ENCODE data around the gene P3H3.
A peak's percentile ranks its signal among the peaks of the same experiment; 100 is the strongest.

The P3H3 gene

DNA sequence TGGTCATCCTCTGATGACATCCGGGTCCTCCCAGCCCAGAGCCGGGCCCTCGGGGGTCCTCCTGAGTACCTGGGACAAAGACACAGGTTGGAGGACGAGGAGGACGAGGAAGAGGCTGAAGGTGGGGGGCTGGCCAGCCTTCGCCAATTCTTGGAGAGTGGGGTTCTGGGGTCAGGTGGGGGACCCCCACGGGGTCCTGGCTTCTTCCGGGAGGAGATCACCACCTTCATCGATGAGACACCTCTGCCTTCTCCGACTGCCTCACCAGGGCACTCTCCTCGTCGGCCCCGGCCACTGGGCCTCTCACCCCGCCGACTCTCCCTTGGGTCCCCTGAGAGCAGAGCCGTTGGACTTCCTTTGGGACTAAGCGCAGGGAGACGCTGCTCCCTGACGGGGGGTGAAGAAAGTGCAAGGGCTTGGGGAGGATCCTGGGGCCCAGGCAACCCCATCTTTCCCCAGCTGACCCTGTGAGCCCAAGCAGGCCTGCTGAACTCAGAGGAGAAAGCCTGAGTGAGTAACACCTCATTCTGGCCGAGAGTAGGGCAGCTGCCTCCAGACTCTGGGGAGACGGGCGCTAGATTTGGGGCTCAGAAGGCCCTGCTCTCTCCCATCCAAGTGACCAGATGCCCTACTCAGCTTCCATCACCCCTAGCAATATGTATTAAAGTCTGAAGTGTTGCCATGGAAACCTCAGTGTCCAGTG, 1.3 kb upstream of the P3H3 start:
- no peak for DNase-seq (ENCODE audit: low read depth)

DNA sequence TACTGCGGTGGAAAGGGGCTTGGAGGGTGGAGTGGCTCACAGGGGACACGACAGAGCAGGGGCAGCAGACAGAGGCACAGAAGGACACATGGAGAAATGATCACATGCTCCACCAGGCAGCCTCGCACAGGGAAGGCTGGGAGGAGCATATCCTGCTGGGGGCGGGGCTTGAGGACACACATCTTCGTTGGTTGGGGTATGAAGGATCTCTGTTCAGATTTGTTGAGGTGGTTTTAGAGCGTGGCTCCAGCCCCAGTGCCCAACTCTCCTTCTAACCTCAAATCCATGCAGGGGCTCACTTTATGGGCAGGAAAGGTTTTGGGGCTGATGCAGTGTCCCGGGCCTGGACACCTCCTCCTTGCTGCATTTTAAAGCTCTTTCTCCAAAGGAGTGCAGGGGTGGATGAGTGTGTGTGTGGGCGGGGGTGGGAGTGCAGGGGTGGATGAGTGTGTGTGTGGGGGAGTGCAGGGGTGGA, 733 bp upstream of the P3H3 start:
- peak; percentile 45 for DNase-seq (ENCODE audit: low read depth)

DNA sequence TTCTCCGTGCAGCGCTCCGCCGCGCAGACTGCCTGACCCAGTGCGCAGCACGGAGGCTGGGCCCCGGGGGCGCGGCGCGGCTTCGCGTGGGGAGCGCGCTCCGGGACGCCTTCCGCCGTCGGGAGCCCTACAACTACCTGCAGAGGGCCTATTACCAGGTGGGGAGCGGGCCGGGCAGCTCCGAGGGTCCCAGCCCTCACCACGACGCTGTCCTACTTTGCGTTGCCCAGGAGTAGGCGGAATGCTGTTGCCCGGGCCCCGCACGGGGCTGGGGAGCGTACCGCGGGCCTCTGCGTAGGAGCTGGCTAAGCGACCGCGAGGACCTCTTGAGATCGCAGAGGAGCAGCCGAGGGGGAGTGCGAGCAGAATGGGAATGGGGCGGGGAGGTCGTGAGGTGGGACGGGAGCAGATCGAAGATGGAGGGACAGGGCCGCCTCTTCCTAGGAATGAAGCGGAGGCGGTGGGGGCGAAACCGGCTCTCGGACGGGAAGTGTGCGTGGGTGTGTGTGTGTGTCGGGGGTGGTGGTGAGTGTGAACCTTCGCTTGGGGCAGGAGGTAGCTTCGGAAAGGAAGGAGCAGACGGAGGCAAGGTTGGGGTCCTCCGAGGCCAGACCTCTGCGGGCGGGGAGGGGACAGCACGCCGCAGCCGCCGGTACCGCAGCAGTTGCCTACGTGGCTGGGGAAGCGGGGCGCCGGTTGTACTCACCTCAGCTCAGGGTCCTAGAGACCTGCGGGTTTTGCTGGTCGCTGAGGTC, 751 bp downstream of the P3H3 start:
- DNase-seq (ENCODE audit: low read depth) = no peak

DNA sequence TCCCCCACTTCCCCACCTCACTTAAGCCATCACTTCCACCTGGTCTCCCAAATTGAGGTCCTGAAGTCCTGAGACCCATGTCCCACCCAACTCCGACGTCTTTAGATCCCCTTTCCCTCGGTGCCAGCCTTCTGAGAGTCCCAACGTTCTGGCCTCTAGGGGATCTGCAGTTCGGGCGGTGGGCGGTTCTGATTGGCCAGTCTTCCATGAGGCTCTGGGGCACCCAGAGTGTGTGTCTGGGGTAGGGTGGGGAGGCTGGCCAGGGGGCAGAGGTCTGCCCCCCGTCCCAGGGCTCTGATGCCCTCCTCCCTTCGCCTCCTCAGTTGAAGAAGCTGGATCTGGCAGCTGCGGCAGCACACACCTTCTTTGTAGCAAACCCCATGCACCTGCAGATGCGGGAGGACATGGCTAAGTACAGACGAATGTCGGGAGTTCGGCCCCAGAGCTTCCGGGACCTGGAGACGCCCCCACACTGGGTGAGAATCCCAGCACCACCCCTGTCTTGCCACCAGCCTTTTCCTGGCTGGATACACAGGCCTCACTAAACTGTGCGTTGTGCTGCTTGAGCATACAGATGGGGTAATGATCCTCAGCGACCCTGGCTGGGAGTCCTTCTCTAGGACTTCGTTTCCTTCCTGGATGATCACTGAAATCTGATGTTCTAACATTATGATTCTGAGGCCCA, 1.5 kb downstream of the P3H3 start:
- no peak for DNase-seq (ENCODE audit: low read depth)

DNA sequence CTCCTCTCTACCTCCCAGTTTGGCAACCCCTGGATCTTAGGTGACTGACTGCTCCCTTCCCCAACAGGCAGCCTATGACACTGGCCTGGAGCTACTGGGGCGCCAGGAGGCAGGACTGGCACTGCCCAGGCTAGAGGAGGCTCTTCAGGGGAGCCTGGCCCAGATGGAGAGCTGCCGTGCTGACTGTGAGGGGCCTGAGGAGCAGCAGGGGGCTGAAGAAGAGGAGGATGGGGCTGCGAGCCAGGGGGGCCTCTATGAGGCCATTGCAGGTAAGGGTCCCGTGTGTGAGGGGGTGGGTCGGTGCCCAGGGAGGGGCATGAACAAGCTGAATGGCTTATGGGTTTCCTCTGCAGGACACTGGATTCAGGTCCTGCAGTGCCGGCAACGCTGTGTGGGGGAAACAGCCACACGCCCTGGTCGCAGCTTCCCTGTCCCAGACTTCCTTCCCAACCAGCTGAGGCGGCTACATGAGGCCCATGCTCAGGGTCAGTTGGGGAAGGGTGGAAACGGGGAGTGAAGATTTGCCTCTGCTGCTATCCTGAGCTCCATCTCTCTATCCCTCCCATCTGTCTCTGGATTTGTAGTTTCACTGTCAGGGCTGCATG, 2.2 kb downstream of the P3H3 start:
- DNase-seq (ENCODE audit: low read depth) = no peak

DNA sequence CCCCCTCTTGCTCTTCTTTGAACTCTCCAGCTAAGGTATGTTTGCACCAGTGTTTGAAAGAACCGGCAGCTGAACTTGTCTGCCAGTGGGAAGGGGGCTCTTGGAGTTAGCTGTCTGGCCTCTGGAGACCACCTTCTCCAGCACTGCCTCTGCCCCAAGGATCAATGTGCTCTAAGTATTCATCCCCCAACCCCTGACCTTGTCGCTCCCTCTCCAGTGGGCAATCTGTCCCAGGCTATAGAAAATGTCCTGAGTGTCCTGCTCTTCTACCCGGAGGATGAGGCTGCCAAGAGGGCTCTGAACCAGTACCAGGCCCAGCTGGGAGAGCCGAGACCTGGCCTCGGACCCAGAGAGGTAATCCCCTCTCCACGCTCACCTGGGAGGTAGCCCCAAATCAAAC, 2.8 kb downstream of the P3H3 start:
- DNase-seq (ENCODE audit: low read depth) = no peak

DNA sequence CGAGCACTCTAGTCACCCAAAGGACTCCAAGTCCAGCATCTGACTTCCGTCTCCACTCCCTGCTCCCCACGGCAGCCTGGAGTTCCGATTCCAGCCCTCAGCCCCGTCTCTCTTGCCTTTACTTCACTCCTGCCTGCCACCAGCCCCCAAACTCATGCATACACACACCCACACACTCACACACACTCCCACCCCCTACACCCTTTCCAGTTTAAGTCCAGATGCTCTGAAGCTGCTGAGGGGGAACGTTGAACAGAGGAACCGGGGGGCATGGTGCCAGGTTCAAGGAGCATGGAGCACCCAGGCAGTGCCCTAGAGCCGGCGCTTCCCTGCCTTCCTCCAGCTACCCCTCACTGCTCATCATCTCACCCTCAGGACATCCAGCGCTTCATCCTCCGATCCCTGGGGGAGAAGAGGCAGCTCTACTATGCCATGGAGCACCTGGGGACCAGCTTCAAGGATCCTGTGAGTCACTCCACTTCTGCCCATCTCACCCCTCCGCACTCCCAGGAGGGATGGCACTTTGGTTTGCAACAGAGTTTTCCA, 3.3 kb downstream of the P3H3 start:
- DNase-seq (ENCODE audit: low read depth) = no peak

DNA sequence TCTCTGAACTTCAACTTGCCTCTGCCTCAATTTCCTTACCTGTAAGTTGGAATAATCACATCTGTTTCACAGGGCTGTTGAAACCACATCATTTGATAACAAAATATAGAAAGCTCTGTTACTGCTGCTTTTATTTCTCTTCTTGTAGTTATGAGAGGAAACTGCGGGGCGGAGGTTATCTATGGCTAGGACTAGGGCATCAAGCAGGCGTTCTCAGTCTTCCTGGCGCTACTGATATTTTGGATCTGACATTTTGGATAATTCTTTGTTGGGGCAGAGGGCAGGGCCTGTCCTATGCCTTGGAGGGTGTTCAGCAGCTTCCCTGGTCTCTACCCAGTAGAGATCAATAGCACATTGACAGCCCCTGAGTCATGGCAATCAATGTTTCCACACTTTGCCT, 3.9 kb downstream of the P3H3 start:
- no peak for DNase-seq (ENCODE audit: low read depth)

DNA sequence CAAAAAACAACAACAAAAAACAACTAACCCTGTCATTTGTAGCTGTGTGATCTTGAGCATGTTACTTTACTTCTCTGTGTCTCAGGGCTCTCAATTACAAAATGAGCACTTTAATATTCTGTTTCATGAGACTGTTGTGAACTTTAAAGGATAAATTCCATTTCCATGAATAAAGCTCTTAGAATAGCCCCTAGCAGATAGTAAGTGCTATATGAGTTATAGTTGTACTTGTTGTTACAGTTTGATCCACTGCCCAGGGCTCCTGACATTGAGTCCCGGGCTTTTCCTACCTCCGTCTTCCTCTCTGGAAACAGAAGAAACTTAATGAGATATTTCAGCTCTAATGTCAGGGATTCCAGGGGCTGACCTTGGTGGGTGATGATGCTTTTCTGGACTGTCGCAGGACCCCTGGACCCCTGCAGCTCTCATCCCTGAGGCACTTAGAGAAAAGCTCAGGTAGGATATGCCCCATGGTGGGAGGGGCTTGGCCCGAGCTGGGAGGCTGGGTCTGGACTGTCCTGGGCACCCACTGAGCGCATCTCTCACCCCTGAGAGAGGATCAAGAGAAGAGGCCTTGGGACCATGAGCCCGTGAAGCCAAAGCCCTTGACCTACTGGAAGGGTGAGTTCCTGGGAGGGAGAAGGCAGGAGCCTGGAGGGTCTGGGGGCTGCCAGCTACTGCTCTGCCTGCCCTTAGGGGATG, 5.1 kb downstream of the P3H3 start:
- DNase-seq (ENCODE audit: low read depth) = no peak

DNA sequence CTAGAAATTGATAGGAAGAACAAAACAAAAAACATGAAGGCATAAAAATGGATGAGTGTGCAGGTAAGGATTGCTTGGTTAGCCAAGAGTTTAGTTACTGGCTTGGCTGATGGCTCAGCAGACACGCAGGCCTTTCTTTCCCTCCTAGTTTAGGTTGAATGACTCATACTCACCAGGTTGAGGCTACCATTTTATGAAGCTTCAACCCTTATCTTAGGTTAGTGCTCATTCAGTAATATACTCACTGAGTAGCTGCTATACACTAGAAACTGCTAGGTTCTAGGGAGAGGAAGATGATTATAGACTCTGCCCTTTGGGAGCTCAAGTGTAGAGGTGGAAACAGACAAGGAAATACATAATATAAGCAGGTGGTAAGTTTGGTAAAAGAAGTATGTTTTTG, 6.0 kb downstream of the P3H3 start:
- DNase-seq (ENCODE audit: low read depth) = no peak

DNA sequence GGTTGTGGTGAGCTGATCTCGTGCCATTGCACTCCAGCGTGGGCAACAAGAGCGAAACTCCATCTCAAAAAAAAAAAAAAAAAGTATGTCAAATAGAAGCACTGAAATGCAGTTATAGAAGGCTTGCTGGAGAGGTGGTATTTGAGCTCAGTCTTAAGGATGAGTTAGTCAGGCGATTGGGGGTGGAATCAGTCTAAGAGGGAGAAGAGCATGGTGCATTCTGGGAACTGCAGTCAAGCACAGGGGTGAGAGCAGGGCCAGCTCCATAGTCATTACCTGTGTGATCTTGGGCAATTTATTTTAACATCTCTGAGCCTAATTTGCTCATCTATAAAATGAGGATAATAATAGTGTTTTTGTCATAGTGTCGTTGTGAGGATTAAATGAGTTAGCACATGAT, 6.7 kb downstream of the P3H3 start:
- no peak for DNase-seq (ENCODE audit: low read depth)

DNA sequence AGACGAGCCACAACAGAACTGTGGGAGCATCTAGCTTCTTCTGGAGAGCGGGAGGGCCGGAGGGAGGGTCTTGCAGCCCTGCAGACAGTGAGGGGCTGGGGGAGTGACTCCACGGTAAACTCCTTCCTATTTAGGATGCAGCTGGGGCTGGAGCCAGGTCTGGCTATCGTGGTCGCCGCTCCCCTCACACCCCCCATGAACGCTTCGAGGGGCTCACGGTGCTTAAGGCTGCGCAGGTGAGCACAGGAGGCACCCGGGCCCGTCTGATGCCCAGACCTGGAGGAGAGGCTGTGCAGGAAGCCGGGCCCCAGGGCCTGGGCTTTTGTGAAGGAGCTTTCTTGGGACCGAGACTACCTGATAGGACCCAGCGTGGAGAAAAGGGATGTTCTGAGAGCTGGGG, 8.6 kb downstream of the P3H3 start:
- no peak for DNase-seq (ENCODE audit: low read depth)

DNA sequence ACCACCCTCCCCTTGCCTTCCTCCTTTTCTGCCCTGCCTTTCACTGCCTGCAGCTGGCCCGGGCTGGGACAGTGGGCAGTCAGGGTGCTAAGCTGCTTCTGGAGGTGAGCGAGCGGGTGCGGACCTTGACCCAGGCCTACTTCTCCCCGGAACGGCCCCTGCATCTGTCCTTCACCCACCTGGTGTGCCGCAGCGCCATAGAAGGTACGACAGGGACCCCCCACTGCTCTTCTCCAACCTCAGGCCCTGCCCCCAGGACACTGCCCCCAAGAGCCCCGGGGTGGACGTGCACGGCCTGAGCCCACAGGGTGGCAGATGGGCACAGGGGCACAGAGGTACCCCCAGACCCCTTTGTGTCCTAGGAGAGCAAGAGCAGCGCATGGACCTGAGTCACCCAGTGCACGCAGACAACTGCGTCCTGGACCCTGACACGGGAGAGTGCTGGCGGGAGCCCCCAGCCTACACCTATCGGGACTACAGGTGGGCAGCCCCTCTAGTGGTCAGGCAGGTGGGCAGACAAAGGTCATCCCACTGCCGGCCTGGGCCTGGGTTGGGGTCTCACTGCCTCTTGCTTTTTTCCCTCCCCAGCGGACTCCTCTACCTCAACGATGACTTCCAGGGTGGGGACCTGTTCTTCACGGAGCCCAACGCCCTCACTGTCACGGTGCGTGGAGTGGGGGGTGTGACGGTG, 9.3 kb downstream of the P3H3 start:
- no peak for DNase-seq (ENCODE audit: low read depth)

DNA sequence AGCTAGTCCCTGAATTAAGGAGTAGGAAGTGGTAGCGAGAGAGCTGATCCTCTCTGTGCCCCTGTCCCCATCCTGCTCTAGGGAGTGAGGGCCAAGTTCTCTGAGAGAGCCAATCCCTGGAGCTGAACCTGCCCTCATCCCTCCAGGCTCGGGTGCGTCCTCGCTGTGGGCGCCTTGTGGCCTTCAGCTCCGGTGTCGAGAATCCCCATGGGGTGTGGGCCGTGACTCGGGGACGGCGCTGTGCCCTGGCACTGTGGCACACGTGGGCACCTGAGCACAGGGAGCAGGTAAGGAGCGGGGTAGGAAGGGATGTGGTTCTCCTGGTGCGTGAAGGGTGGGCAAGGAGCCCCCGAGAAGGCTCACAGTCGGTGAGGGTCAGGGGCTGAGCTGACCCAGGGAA, 10.6 kb downstream of the P3H3 start:
- no peak for DNase-seq (ENCODE audit: low read depth)

DNA sequence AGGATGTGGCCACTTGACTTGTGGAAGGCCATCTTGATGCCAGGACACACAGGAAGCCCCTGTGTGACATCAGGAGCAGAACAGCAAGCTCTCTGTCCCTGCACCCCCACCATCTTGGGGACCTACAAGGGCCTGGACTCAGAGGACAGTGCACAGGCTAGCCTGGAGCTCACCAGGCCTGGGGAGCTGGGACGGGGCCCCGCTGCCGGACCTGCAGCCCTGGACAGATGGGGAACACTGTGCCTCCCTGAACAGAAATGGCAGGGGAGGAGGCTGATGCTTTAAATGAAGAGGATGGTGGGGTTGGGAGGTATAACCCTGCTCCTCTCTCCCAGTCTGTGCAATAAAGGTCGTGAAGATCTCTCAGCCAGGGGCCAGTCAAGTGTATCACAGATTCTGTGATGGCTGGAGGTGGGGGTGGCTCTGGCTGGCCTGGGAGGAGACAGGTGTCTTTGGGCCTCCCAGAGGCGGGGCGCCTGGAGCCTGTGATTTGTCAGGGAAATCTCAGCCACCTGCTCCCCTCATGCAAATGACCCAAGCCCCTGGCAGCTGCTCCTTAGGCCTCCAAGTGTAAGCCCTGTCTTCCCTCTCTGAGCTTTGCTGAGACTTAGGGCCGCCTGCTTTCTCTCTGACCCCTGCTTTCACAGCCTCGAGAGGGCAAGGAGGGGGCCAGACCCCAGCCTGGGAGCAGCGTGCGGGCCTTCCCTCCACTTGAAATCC, 11.4 kb downstream of the P3H3 start:
- DNase-seq (ENCODE audit: low read depth) = no peak

DNA sequence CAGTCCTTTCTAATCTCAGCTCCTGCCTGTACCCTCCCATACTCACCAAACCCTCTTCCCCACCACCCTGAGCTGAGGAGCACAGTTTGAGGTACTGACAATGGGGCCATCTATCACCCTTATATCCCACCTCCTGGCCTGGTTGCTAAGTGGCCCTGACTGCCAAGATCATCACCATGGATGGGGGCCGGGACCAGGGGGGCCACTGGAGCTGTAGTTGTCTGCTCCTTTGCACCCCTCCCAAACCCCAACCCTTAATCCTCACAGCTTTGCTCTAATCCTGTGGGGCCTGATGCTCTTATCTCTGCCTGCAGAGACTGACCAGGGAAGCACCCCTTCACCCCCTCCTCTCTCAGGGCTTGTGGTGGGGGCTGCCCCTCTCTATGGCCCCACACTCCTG, 12.1 kb downstream of the P3H3 start:
- DNase-seq (ENCODE audit: low read depth) = no peak

DNA sequence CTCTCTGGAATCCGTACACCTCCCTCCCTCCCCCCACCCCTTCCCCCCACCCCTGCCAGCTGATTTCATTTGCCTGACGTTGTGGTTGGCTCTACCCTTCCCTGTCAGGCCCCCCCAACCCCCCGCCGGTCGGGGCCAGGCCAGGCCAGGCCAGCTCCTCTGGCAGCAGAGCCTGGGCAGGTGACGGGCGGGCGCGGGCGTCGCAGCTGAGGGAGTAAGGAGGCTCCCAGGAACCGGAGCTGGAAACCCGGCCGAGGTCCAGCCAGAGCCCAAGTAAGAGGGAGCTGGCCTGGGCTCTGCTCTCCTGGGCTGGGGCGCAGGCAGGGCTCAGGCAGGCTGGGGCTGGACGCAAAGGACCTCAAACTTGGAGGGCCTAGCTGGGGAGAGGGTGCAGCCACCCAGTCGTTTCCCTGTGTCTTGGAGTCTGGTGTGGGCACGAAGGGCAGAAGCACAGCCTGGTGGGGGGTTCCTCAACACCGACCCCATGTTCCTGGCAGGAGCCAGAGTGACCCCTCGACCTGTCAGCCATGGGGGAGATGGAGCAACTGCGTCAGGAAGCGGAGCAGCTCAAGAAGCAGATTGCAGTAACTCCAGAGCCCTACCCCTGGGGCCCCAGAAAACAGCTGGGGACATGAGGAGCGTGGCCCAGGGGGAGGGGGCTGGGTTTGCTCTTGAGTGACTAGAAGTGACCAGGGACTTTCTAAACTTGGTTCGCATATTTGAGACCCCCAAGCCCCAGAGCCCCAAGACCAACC, 12.7 kb downstream of the P3H3 start, which contains the start of gene GNB3:
Gene GNB3 (plus strand): TSS at position 165 of the 755 bp plus-strand sequence. CDS start 363 bp downstream, at position 528.
- no peak for DNase-seq (ENCODE audit: low read depth)

DNA sequence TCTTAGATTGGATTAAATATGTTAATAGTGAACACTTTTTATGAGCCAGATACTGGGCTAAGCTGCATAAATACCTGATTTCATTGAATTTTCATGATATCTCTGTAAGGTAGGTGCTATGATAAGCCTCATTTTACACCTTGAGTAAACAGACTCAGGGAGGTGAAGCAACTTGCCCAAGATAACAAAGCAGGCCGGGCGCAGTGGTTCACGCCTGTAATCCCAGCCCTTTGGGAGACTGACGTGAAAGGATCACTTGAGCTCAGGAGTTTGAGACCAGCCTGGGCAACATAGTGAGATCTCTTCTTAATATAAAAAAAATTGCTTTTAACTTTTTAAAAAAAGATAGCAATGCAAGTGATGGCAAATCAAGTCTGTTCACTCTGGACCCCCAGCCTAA, 13.9 kb downstream of the P3H3 start:
- no peak for DNase-seq (ENCODE audit: low read depth)

DNA sequence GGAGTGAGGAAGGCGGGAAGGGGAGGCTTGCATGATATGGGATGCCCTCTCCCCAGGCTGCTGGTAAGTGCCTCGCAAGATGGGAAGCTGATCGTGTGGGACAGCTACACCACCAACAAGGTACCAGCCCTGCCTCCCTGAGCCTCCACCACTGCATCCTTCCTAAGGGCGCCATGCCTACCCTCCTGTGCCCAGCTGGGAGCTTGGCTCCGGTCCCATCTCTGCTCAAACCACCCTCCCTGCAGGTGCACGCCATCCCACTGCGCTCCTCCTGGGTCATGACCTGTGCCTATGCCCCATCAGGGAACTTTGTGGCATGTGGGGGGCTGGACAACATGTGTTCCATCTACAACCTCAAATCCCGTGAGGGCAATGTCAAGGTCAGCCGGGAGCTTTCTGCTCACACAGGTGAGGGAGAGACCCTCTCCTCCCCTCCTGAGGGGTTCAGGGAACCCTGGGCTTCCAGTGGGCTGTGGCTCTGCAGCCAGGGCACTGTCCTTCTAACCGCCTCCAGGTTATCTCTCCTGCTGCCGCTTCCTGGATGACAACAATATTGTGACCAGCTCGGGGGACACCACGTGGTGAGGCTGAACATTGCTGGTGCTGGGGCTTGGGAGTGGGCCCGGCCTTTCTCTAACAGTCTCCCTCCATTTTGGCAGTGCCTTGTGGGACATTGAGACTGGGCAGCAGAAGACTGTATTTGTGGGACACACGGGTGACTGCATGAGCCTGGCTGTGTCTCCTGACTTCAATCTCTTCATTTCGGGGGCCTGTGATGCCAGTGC, 15.1 kb downstream of the P3H3 start:
- DNase-seq (ENCODE audit: low read depth) = no peak

Measured in activated T-cell treated with anti-CD3 and anti-CD28 coated beads for 48 hours (primary cell).